Central memory CD4-positive, alpha-beta T cell (primary cell): ENCODE data around the gene DCTN2.

Source experiments
- DNase-seq: peaks from one replicate; pipeline ENCODE4 v3.0.0; 2022

DCTN2 gene

DNA sequence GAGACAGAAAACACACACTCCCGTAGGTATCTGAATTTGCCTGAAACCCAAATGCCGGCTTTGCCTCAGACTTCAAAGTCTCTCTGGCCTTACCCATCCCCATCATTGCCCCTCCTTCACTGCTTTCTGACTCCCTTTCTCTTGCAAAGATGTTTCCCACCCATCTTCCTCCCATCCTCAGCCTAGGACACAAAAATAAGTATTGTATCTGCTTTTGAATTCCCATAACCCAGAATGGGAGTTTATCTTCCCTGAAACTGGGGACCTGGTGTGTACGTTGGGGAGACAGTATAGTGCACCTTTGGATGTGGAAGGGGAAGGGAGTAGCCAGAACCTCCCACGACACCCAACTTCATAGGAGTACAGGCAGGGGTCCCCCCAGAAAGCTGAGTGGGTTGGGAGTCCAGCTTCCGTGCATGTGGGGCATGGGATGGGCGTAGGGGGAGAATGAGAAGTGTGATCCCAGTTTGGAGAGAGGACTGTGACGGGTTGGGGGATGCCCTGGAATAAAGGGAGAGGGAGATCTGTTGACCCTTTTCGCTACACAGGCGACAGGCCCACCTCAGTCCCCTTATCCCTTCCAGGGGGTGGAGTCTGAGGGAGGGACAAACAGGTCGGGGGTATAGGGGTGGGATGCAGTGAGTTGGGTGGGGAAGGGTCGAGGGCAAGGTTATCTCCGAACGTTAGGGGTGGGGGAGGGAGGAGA is 2.4 kb upstream of the DCTN2 start:
- DNase-seq: no peak

DNA sequence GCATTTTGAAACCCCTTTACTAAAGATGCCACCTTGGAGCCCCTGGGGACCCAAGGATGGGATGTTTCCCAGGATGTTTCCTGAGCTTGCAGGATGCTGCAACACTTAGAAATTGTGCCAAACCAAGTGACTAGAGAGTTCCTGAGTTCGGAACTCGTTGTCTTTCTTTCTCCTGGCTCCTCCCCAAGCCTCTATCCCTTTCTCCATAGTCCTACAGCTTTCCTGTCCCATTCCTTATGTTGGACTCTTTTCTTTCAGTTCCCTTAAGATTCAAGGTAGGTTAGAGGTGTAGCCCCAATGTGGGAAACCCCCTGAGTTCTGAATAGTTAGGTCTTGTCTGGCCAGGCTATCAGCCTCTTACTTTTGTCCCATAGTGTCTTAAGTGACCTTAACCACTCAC is 1.5 kb upstream of the DCTN2 start:
- no peak for DNase-seq

DNA sequence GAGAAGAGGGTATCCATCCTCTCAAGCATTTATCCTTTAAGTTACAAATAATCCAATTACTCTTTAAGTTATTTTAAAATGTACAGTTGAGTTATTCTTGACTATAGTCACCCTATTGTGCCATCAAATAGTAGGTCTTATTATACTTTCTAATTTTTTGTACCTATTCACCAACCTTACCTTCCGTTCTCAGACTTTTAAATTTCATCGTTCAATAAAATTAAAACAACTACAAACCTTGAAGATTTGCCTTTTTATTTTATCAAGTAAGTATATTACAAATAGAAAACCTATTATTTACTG is 972 bp upstream of the DCTN2 start:
- no peak for DNase-seq

DNA sequence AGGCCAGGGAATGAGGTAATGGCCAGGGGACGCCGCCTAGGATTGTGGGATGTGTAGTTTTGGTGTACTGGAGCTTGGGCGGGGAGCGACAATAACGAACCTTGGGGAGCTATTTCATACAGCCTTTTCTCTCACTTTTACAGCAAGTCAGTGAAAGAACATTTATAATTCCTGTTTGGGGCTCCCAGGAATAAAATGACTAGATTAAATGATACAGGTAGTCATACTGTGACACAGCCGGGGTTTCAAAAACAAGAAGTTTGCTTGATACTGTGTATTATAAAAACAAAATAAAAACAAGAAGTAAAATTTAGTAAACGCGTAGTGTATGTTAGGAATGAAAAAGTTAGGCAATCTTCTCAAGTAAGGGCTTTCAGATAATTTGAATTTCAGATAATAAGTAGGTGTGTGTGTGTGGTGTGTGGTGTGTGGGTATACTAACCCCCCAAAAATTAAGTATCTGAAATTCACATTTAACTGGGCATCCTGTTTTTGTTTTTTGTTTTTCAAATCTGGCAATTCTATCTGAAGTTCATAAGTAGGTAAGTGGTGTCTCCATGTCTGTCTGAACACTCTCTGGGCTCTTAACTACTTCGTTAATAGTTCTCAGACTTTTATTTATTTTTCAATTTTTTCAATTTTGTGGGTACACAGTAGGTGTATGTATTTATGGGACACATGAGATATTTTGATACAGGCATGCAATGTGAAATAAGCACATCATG is 458 bp upstream of the DCTN2 start:
- DNase-seq: no peak

DNA sequence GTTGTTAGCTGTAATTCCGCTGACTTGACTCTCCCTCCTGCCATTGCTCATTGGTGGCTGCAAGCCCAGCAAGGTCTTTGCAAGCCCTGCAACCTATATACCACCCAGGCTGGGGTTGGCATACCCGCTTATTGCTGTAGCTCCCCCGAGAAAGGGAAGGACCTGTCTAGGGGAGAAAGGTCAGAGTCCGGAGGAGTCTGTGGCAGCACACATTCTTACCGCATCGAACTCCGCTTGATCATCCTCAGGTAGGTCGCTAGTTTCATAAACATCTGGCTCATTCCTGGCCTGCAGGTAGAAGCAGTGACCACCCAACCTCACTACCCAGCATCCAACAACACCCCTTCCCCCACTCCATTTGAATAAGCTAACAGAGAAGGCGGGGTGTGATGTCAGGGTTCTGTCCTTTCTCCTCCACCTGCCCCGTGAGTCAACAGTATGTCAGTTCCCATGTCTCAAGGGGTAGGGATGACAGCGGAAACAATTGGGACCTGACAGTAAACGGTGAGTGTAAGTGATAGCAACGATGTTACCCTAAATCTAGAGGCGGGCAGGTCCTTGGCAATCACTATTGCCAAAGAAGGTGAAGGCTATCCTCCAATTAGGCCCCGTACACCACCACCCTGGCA is 1.1 kb downstream of the DCTN2 start:
- no peak for DNase-seq

DNA sequence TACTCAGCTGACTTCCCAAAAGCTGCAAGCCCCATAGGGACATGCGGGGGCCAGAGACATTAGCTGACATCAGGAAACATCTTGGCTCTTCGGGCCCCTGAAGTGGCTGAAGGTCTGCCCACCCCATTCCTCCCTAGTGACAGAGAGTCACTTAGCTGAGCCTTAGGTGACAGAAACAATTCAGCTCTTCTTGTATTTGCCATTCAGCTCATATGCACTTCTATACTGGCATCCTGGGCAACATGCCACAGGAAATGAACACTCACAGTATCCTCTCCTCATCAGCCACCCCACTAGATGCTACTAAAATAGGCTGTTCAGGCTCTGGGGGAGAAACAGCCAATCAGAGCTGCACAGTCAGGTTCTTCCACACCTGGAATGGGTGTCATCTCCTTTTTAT is 3.4 kb downstream of the DCTN2 start:
- DNase-seq: no peak

DNA sequence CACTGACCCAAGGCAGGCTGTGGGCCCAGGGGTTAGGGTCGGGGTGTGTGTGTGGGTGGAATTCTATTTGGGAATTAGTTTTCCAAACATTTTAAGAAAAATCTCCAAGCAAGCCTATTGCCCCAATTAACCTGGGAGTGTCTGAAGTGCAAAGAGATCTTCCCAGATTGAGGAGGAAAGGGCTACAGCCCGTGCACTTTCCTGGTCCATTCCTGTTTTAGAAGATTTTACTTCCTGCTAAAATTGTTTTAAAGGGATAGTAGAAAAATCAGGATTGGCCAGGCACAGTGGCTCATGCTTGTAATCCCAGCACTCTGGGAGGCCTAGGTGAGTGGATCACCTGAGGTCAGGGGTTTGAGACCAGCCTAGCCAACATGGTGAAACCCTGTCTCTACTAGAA is 5.3 kb downstream of the DCTN2 start:
- DNase-seq: no peak

DNA sequence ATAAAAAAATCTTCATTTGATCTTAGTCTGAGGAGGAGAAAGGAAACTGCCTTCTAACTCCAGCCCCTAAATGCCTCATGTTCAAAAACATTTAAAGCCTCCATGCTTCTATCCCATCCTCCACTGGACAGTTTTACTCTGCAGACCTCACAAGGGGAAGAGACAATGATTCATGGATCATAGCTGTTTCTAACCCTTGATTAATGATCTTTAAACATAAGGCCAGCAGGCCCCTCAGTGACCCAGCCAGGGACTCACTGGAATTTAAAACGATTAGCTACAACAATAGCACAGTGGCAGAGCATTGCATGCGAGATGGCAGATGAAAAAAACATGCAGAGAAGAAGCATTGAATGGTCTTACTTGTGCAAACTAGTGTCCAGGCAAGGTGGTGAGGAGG is 6.0 kb downstream of the DCTN2 start:
- no peak for DNase-seq

DNA sequence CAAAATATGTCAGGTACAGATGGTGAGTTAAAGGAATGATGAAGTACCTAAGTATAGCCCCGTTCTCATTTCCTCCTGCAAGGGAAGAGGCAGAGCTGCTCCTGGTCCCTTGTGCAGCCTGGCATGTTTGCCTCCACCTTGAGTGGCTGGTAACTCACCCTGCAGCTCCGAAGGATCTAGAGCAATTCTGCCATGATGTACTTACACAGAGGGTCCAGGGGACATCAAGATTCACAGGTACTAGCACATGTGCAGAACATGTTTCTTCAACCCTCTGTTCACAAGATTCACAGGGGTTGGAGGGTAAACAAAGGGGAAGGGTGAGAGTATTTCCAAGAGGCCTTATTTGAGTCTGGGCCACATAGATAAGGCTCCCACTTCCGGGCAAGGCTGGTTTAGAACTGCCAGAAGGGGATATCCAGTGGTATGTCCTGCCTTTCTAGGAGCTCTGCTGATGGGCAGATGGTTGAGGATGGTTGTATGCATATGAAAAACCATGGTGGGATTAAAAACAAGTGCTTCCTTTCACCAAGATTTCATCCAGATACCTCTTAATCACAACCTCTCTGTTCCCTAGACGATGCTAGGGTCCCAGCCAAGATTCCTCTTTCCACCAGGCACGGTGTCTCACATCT is 7.7 kb downstream of the DCTN2 start:
- DNase-seq: no peak

DNA sequence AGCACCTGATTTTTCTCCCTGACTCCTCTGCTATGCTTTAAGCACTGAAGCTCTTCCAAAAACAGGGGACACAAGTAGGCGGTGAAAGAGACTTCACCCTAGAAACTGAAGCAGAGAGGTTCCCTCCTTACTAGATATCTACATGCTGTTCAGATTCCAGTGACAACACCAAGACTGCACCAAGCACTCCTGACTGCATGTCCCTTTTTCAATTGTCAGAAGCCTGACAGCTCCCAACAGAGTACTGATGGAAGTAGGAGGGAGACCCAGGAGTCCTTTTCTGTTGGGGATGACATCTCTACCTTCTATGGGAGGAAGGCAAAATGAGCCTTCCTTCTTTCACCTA is 10.4 kb downstream of the DCTN2 start:
- DNase-seq: no peak

DNA sequence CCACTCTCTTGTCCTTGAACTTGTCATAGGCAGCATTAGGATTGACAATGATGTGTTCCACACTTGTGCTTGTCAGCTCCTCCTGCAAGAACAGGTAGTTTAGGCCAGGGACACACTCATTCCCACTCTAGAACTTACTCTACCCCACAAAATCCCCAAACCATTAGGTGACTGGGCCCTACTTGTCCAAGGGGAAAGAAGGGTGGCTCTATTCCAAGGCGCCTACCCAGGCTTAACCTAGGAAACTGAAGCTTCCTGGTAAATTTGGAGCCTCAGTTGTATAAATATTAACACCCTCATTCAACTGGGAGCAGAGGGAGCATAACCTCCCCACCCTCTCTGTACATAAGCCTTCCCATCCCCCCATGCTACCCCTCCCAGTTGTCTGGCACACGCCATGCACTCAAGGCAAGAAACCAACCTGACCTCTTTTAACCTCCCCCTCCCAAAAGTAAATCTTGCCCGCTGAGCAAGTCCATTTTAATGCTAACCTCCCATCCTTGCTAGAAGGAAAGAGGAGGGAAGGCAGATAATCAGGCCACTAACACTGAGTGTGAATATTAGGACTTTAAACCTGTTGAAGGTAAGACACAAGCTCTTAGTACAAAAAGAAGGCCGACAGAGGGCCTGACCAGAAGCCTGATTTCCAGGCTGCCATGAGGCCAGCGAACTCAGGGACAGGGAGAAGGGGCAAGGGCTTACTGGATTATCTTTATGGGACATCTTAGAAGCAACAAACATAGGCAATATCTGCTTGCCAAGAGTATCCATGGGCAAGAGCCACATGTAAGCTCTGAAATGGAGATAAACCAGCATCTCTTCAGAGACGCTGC is 11.0 kb downstream of the DCTN2 start:
- DNase-seq: no peak

DNA sequence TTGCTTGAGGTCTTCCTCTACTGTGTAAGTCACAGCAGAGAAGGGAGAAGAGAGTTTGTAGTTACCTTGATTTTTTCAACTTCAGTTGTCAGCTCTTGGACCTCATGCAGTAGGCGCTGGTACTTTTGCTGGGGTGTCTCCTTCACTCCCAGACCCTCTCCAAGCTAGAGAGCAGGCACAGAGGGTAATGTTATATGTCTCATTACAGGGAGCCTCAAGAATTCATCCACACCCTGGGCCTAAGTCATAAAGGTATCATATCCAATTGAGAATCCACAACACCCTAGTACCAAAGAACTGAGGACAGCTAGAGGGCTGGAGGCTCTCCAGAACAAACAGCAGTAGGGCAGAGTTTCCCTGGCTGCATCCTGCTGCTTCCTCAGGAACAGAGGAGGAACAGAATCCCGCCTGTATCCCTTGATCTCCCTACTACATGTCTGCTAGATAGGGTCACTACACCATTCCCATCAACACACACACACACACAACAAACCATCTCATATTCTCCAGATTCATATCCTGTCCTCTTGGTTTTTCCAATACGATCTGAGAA is 11.9 kb downstream of the DCTN2 start:
- no peak for DNase-seq

DNA sequence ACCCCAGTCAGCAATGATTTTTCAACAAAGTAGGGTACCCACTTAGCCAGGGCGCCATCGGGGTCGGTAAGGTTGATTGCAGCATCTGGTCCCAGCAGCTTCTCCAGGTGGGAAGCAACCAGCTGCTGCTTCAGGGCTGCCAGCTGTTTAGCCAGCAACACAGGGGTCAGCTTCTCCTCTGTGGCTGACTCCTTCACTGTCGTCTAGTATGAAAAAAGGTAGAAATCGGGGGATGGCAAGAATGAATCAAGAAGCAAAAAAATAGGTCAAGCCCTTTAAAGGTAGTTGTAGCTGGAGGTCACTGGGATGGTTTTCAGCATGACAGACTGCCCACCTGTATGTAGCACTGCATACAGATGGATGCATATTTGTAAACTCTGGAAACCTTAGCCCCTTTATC is 12.7 kb downstream of the DCTN2 start:
- DNase-seq: no peak

DNA sequence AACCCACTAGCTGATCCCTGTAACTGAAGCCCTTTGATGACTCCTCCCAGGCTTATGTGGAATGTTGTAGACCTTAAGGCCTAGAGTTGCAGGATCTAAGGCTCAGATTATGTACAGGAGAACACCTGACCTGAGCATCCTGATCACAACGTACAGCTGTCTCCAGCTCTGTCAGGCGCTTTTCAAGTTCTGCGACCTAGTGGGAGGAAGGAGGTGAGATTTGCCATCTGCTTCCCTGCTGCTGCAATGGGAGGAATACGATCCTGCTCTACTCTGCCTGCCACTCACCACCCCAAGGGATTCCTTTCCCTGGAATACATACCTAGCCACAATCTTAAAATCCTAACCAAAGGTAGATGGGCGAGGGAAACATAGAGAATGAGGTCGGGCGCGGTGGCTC is 13.9 kb downstream of the DCTN2 start:
- no peak for DNase-seq

DNA sequence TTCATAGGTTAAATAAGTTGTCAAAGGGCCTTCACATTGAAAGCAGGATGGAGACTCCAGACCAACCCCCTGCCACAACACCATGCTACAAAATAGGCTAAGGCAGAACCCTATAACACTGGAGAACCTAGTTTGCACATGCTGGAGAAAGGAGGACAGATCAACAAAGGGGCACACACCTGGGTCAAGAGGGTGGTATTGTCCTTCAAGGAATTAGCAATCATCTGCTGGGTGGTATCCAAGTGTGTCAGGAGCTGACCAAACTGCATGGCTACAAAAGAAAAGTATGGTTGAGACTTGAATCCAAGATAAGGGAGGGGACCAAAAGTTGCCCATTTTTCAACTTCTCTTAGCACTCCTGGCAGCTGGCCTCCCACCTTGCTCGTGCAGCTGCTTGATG is 15.2 kb downstream of the DCTN2 start:
- DNase-seq: no peak

DNA sequence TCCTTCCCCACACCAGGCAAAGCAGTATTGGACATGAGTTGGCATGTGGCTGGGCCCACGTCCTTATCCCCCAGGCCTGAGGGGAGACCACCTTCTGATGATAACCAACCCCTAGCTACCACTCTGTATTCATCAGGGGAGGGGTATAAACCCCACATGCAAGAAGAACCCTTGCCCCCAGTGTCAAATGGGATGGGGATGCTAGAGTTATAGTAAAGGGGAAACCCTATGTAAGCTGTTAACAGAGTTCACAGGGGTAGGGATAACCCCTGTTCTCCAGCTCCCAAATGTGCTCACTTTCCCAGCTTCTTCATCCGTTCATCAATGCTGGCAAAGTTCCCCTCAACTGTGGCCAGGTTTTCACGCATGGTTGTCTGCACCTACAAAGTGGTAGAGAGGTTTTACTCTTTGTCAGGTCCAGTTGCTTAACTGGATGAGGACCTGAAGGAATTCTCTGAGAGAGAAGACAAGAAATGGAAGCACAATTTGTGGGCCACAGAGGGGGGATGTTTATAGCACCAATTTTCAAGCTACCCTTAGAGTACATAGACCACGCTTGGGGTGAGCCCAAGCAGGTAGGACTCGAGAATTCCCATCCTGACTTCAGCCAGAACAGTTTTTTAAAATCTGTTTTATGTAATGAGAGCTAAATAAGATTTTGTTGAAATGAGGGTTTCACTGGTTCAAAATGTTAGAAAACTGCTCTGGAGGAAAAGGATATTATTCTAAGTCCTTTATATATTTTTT is 16.4 kb downstream of the DCTN2 start:
- no peak for DNase-seq

DNA sequence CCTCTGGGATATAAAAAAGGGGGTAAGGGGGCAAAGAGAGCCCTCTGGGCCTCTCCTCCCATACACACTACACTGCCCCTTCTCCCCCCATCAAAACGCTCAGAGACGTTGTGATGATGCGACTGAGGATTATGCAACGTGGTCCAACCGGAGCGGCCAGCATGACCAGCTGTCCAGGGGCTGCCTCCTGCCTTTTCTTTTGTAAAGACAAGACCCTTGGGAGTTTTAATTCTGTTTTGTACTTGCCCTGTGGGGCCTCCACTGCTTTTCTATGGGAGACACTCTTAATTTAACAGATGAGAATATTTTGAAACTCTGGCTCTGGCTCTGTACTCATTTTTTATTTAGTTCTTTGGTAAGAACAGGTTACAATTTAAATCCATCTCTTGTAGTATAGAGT is 17.2 kb downstream of the DCTN2 start:
- DNase-seq: no peak

DNA sequence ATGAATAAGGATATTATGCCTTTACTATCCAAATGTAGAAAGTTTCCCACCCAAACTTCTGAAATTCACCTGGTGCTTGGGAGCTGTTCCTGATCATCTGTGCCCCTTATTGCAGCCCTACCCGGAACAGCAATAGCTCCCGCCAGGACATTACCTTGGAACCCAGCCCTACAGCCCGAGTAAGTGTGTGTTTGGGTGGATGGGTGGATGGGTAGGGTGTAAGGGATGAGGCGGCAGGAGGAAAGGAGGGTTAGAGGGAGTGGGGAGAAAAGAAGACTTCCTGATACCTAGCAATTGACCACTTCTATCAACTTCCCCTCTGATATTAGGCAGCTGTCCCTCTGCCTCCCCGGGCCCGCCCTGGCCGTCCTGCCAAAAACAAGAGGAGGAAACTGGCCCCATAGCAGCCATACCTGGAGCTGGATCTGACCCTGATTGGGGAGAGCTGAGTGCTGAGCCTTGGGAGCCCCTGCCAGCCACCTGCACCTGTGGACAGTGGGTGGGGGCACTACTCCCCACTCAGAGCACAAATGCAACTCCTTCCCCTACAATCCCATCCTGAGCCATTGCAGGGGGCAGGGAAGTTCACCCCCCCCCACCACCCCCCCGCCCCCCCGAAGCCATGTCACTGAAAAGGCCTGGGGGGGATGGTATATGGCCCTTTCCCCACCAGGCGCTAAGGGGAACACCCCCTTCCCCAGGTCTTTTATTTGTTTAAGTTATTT is 18.0 kb downstream of the DCTN2 start:
- DNase-seq: no peak

DNA sequence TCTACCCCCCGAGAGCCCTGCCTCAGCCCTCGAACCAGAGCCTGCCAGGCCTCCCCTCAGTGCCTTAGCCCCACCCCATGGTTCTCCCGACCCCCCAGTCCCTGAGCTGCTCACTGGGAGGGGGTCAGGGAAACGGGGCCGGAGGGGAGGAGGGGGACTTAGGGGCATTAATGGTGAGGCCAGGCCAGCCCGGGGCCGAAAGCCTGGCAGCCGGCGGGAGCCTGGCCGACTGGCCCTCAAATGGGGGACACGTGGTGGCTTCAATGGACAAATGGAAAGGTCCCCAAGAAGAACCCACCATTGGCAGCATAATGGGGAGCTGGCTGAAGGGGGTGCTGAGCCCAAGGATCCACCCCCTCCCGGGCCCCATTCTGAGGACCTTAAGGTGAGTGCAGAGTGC is 18.8 kb downstream of the DCTN2 start:
- DNase-seq: no peak

DNA sequence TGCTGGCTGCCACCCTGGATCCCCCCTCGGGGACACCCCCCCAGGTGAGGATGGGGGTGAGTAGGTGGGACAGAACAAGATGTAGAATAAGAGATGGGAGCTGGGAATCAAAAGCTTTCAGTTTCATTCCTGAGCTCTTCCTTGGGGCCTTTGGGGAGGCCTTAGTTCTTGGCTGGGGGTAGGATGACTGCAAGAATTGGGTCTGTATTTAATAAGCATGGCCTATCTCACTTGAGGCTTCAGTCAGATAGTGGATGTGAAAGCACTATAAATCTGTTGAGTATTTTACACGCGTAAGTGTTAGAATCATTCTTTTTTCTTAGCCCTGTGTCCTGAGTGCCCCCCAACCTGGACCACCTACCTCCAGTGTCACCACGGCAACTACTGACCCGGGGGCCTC is 19.8 kb downstream of the DCTN2 start:
- DNase-seq: no peak

DNA sequence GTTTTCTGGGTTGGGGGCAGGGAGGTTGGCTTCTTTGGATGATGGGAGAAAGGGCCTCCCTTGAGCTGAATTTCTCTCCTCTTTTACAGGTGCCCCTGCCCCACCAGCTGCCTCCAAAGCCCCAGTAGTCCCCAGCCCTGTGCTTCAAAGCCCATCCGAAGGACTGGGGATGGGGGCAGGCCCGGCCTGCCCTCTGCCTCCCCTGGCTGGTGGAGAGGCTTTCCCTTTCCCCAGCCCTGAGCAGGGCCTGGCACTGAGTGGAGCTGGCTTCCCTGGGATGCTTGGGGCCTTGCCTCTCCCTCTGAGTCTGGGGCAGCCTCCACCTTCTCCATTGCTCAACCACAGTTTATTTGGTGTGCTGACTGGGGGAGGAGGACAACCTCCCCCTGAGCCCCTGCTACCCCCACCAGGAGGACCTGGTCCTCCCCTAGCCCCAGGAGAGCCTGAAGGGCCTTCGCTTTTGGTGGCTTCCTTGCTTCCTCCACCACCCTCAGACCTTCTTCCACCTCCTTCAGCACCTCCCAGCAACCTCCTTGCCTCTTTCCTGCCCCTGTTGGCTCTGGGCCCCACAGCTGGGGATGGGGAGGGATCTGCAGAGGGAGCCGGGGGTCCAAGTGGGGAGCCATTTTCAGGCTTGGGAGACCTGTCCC is 20.4 kb downstream of the DCTN2 start:
- DNase-seq: no peak
